ENCODE measurements around the gene TBC1D22A.

GRCh38 chr22:46860562-46860961 is 98.1 kb downstream of the TBC1D22A start:
- TF ChIP-seq CTCF (IDR thresholded peaks at IDR 0.05 in 2 of 3, conservative IDR thresholded peaks at IDR 0.05 in 1 of 3; ENCODE audit: control insufficient read depth in 2 of 3, extremely low read depth in 1 of 3, insufficient read depth in 1 of 3, low read depth in 3 of 3, low read length in 3 of 3) (no peak), HSF1 (IDR thresholded peaks at IDR 0.05; ENCODE audit: low read depth, low read length) (no peak), FOXK2 (IDR thresholded peaks at IDR 0.05) (no peak), ZNF384 (IDR thresholded peaks at IDR 0.05; ENCODE audit: borderline replicate concordance, low read depth, low read length) (no peak), RAD51 (IDR thresholded peaks at IDR 0.05) (no peak), CBX5 (IDR thresholded peaks at IDR 0.05; ENCODE audit: low read depth) (no peak), SREBF1 (IDR thresholded peaks at IDR 0.05; ENCODE audit: low read length) (no peak), REST (IDR thresholded peaks at IDR 0.05; ENCODE audit: low read depth, low read length) (no peak), RAD21 (IDR thresholded peaks at IDR 0.05; ENCODE audit: insufficient read depth, low read depth, low read length) (no peak), RELA (IDR thresholded peaks at IDR 0.05; ENCODE audit: borderline replicate concordance, partially characterized antibody) (no peak), SP1 (IDR thresholded peaks at IDR 0.05; ENCODE audit: low read depth, low read length) (no peak)

All from GM12878 (cell line).